CD14-positive monocyte (primary cell): ENCODE measurements around the gene HESX1. TPM values are rescaled to one million over a fixed set of nuclear protein-coding genes. Genes with fewer than 3 reads are reported as not detected.

Source experiments
- DNase-seq, 3 donors: peaks; one replicate each; pipeline ENCODE4 v3.0.0-alpha.2; 2011 to 2022
- H2AFZ ChIP-seq: 2 replicates; pipeline ENCODE4 v1.6.0; 2012; ENCODE audit warnings: mild to moderate bottlenecking, low read depth, low read length, inconsistent platforms; ENCODE audit not compliant: insufficient read depth, poor library complexity, severe bottlenecking
- H3K27ac ChIP-seq, 2 donors: 1 replicate in 1 of 2; 2 replicates in 1 of 2; pipeline ENCODE4 v1.5.1; 2012 to 2013; ENCODE audit warnings: low read length in 2 of 2, control low read depth in 1 of 2, inconsistent platforms in 1 of 2, low read depth in 1 of 2, mild to moderate bottlenecking in 1 of 2
- H3K27me3 ChIP-seq, 2 donors: one replicate each; pipeline versions ENCODE4 v1.6.0 to v1.6.1; 2011 to 2013; ENCODE audit warnings: low read length in 2 of 2; ENCODE audit not compliant: control insufficient read depth in 2 of 2, insufficient read depth in 2 of 2
- H3K36me3 ChIP-seq, 2 donors: replicated peaks in 1 of 2; 1 replicate in 1 of 2; 2 replicates in 1 of 2; pipeline versions ENCODE4 v1.5.1 to v1.6.1; 2012 to 2013; ENCODE audit warnings: low read length in 2 of 2, control low read depth in 1 of 2, inconsistent platforms in 1 of 2, mild to moderate bottlenecking in 1 of 2; ENCODE audit not compliant: insufficient read depth in 2 of 2, control insufficient read depth in 1 of 2
- H3K4me1 ChIP-seq, 2 donors: 1 replicate in 1 of 2; 2 replicates in 1 of 2; pipeline versions ENCODE4 v1.5.1 to v1.6.1; 2012 to 2013; ENCODE audit warnings: low read length in 2 of 2, control low read depth in 1 of 2, inconsistent platforms in 1 of 2, mild to moderate bottlenecking in 1 of 2, moderate library complexity in 1 of 2; ENCODE audit not compliant: insufficient read depth in 2 of 2, control insufficient read depth in 1 of 2
- H3K4me2 ChIP-seq: replicated peaks from 2 replicates; pipeline ENCODE3; 2012; ENCODE audit warnings: low read length, moderate library complexity, mild to moderate bottlenecking; ENCODE audit not compliant: poor library complexity, severe bottlenecking; ENCODE audit errors: extremely low read depth
- H3K4me3 ChIP-seq, 3 experiments: fragments of 200-600 bp in 1 of 3; sonication (generic) in 1 of 3; replicated peaks in 1 of 3; 1 replicate in 2 of 3; 2 replicates in 1 of 3; pipeline ENCODE4 v1.5.1; 2011 to 2013; ENCODE audit warnings: low read length in 3 of 3, mild to moderate bottlenecking in 3 of 3, control low read depth in 2 of 3, low read depth in 2 of 3, inconsistent platforms in 1 of 3, moderate library complexity in 1 of 3
- H3K79me2 ChIP-seq: 2 replicates; pipeline ENCODE4 v1.6.0; 2012; ENCODE audit warnings: mild to moderate bottlenecking, control low read depth, inconsistent platforms, low read length, moderate library complexity; ENCODE audit not compliant: insufficient read depth
- H3K9ac ChIP-seq: 2 replicates; pipeline ENCODE4 v1.6.0; 2017; ENCODE audit warnings: low read length, mild to moderate bottlenecking; ENCODE audit not compliant: insufficient read depth, poor library complexity, severe bottlenecking
- H3K9me3 ChIP-seq, 2 donors: replicated peaks in 1 of 2; 1 replicate in 1 of 2; 2 replicates in 1 of 2; pipeline versions ENCODE4 v1.5.1 to v1.6.1; 2012 to 2013; ENCODE audit warnings: low read length in 2 of 2, control low read depth in 1 of 2; ENCODE audit not compliant: control insufficient read depth in 1 of 2, insufficient read depth in 1 of 2
- H4K20me1 ChIP-seq: 2 replicates; pipeline ENCODE4 v1.6.0; 2012; ENCODE audit warnings: mild to moderate bottlenecking, low read length, control low read depth, moderate library complexity; ENCODE audit not compliant: insufficient read depth
- H3K27ac Mint-ChIP-seq, 7 donors: one replicate each; pipeline ENCODE4 v1.8.0; 2020; ENCODE audit warnings: mild to moderate bottlenecking in 7 of 7, mixed read lengths in 7 of 7, moderate library complexity in 6 of 7, inconsistent platforms in 2 of 7
- H3K27me3 Mint-ChIP-seq, 3 donors: one replicate each; pipeline ENCODE4 v1.8.0; 2021 to 2022; ENCODE audit warnings: low read depth in 3 of 3, mild to moderate bottlenecking in 3 of 3, mixed read lengths in 3 of 3, moderate library complexity in 3 of 3, inconsistent platforms in 1 of 3
- H3K36me3 Mint-ChIP-seq, 2 donors: one replicate each; pipeline ENCODE4 v1.8.0; 2020; ENCODE audit warnings: mixed read lengths in 2 of 2, inconsistent platforms in 1 of 2, mild to moderate bottlenecking in 1 of 2
- H3K4me1 Mint-ChIP-seq: one replicate; pipeline ENCODE4 v1.8.0; 2020; ENCODE audit warnings: mild to moderate bottlenecking, mixed read lengths
- H3K4me3 Mint-ChIP-seq, 2 donors: one replicate each; pipeline ENCODE4 v1.8.0; 2020; ENCODE audit warnings: mild to moderate bottlenecking in 2 of 2, mixed read lengths in 2 of 2, moderate library complexity in 1 of 2
- H3K9me3 Mint-ChIP-seq, 7 donors: one replicate each; pipeline ENCODE4 v1.8.0; 2020 to 2022; ENCODE audit warnings: mixed read lengths in 7 of 7, mild to moderate bottlenecking in 6 of 7, moderate library complexity in 6 of 7, inconsistent platforms in 2 of 7
- WGBS: methylation state at CpG from one replicate; pipeline ENCODE4 v1.1.5; 2013; ENCODE audit warnings: missing lambda C conversion rate; ENCODE audit not compliant: insufficient coverage; 5-methylcytosine and 5-hydroxymethylcytosine counted together
- intact Hi-C, 2 donors: fragments of 100-400 bp; cut with micrococcal nuclease; formaldehyde crosslinking; loops; one replicate each; pipeline versions ENCODE4 v1.15.0 to v1.15.1; 2023
- polyA plus RNA-seq, 3 donors: library from polyadenylated mRNA; depleted of rRNA in 1 of 3; unstranded in 2 of 3; stranded (reverse) in 1 of 3; fragments of 300-500 nt in 2 of 3; fragments of >200 nt in 1 of 3; fragmentation: Illumina TruSeq in 2 of 3; gene quantifications; 1 replicate in 2 of 3; 2 replicates in 1 of 3; pipeline ENCODE4 v1.2.3, GENCODE V29; 2012 to 2021
- TF ChIP-seq, protein P1 (sequence below): fragments of 200-600 bp; IDR thresholded peaks from one replicate; pipeline ENCODE4 v1.8.0; 2022; ENCODE audit warnings: antibody characterized with exemption, mild to moderate bottlenecking

HESX1 gene
- polyA plus RNA-seq, 3 donors: 0.22 to 0.83 (median 0.46) TPM

DNA sequence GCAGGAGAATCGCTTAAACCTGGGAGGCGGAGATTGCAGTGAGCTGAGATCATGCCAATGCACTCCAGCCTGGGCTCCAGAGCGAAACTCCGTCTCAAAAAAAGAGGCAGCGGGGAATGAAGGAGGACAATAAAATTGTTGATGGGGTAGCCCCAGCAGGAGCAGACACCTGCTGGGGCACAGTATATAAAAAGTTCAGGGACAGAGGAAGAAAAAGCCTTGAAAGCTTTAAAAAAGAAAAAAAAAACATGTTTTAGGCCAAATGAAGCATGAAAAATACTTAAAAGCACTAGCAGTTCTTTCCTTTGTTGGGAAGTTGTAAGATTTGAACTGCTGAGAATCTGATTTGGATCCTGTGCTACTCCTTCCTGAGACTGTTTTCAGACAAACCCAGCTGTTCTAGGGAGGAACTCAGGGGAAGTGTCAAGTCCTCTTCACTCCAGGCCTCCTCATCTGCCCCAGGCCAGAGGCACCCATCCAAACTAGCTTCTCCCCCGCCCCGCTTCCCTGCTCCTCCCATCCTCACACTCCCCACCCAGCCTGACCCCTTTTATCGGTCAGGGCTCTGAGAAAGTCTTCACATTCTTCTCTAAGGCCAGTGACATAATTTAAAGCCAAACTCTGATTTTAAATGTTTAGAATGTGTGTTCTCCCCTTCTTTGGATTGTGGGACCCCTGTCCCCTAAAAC, 39.6 kb downstream of the HESX1 start:
- H3K27me3 ChIP-seq: peaks cover 83 to 90% of the 10 kb centered on the region in 2 donors
- H3K9me3 ChIP-seq: peaks cover 0 to 13% of the 10 kb centered on the region in 2 donors
- no peaks in the 10 kb centered on the region for H3K79me2 ChIP-seq
- peaks cover 3 to 11% of the 10 kb centered on the region in 2 donors for H3K36me3 Mint-ChIP-seq
- no peak overlapping the region for H3K9ac ChIP-seq
- H3K9me3 Mint-ChIP-seq: peaks cover 0 to 10% (median 6%) of the 10 kb centered on the region in 7 donors
- peak overlapping the region in 1 of 7 donors; percentile 14 for H3K27ac Mint-ChIP-seq
- no peak overlapping the region for H3K4me2 ChIP-seq
- TF ChIP-seq, protein P1, sequence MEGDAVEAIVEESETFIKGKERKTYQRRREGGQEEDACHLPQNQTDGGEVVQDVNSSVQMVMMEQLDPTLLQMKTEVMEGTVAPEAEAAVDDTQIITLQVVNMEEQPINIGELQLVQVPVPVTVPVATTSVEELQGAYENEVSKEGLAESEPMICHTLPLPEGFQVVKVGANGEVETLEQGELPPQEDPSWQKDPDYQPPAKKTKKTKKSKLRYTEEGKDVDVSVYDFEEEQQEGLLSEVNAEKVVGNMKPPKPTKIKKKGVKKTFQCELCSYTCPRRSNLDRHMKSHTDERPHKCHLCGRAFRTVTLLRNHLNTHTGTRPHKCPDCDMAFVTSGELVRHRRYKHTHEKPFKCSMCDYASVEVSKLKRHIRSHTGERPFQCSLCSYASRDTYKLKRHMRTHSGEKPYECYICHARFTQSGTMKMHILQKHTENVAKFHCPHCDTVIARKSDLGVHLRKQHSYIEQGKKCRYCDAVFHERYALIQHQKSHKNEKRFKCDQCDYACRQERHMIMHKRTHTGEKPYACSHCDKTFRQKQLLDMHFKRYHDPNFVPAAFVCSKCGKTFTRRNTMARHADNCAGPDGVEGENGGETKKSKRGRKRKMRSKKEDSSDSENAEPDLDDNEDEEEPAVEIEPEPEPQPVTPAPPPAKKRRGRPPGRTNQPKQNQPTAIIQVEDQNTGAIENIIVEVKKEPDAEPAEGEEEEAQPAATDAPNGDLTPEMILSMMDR: no peak
- no peak overlapping the region for H3K4me3 ChIP-seq
- no peak overlapping the region for H2AFZ ChIP-seq
- peaks cover 86 to 97% (median 86%) of the 10 kb centered on the region in 3 donors for H3K27me3 Mint-ChIP-seq
- WGBS: 79% methylated on average over 5 of the region's 8 CpGs
- no peaks in the 10 kb centered on the region for H4K20me1 ChIP-seq
- H3K4me1 ChIP-seq: peaks cover 15 to 20% of the 10 kb centered on the region in 2 donors
- no peak for DNase-seq
- intact Hi-C loops: no loop called here
- H3K4me3 Mint-ChIP-seq: peak overlapping the region in 1 of 2 donors; percentile 64
- H3K27ac ChIP-seq: no peak overlapping the region
- no peaks in the 10 kb centered on the region for H3K36me3 ChIP-seq
- peaks cover 20% of the 10 kb centered on the region for H3K4me1 Mint-ChIP-seq

DNA sequence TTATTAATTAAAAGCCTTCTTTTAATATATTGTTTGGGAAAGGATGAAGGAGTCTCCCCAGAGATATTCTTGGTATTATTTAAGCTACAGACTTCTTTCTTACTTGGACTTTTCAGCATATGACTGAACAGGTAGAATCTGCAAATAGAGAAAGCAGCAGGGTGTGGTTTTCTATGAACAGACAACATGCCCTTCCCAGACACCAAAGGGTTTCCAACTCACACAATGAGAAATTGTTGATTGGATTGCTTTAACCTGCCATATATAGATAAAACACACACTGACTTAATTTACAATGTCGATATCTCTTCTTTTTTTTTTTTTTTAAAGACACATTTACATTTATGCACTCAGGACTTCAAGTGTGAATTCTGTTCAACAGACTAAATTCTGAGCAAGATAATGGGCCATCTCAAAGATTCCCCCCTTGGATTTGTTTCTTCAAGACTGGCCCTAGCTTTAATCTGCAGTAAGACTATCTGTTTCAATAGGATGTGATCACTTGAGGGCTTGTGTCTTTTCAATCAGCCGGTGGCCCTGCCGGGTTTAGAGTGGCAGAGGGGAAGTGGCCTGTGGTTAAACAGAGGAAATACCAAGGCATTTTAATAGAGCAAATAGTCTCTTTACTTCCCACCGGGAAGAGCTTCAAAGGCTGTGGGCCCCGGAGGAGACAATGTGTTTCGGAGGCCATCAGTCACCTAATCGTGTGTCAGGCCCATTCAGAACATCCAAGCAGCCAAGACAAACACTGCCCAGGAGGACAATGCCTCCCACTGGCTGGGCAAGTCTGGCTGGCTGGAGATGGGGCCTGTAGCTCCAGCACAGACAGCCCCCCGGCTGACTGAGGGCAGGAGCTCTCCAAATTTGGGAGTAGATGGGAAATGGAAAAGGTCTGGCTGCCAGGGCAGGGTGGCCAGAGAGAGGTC, 40.7 kb downstream of the HESX1 start:
- DNase-seq: no peak
- Histone ChIP-seq H3K9me3 (peaks cover 0 to 11% of the 10 kb centered on the region in 2 donors), H3K4me1 (peaks cover 6 to 8% of the 10 kb centered on the region in 2 donors), H3K27me3 (peaks cover 76 to 87% of the 10 kb centered on the region in 2 donors), H3K79me2 (no peaks in the 10 kb centered on the region), H3K36me3 (no peaks in the 10 kb centered on the region), H3K4me3 (no peak overlapping the region), H3K9ac (no peak overlapping the region), H3K27ac (no peak overlapping the region), H3K4me2 (no peak overlapping the region), H4K20me1 (no peaks in the 10 kb centered on the region), H2AFZ (no peak overlapping the region)
- Mint-ChIP-seq H3K36me3 (peaks cover 3 to 8% of the 10 kb centered on the region in 2 donors), H3K27ac (peak overlapping the region in 1 of 7 donors; percentile 11), H3K4me3 (peak overlapping the region in 1 of 2 donors; percentile 64), H3K9me3 (peaks cover 0 to 6% (median 2%) of the 10 kb centered on the region in 7 donors), H3K27me3 (peaks cover 85 to 96% (median 85%) of the 10 kb centered on the region in 3 donors), H3K4me1 (peaks cover 15% of the 10 kb centered on the region)
- intact Hi-C loops: no loop called here
- WGBS: 0% methylated on average over 6 of the region's 8 CpGs
- TF ChIP-seq, protein P1: no peak
